Calu3 (cell line): ENCODE results near the gene PYCR2. TPM values are rescaled to one million over a fixed set of nuclear protein-coding genes. Genes with fewer than 3 reads are reported as not detected.

Source experiments
- BruUV-seq: library from RNA; stranded (reverse); fragments of 400-500 nt; replicated peaks from 2 replicates; lab custom pipeline; 2021; lab: Mats Ljungman, UMichigan
- CTCF ChIA-PET: fragments of 300-600 bp; sonication (Branson Sonifier 250); formaldehyde crosslinking; loops from one replicate; lab custom pipeline; 2022; ENCODE audit warnings: antibody characterized with exemption; lab: Charles Lee
- DNase-seq: peaks from one replicate; pipeline ENCODE4 v3.0.0; 2022
- H3K27ac Mint-ChIP-seq: one replicate; pipeline ENCODE4 v1.8.0; 2022; ENCODE audit warnings: mixed read lengths; ENCODE audit not compliant: unreplicated experiment
- H3K27me3 Mint-ChIP-seq: one replicate; pipeline ENCODE4 v1.8.0; 2022; ENCODE audit warnings: mixed read lengths; ENCODE audit not compliant: unreplicated experiment
- H3K36me3 Mint-ChIP-seq: one replicate; pipeline ENCODE4 v1.8.0; 2022; ENCODE audit warnings: mild to moderate bottlenecking, moderate library complexity, mixed read lengths; ENCODE audit not compliant: insufficient read depth, unreplicated experiment
- H3K4me1 Mint-ChIP-seq: one replicate; pipeline ENCODE4 v1.8.0; 2022; ENCODE audit warnings: mild to moderate bottlenecking, low read depth, mixed read lengths; ENCODE audit not compliant: unreplicated experiment
- H3K4me3 Mint-ChIP-seq: one replicate; pipeline ENCODE4 v1.8.0; 2022; ENCODE audit warnings: mild to moderate bottlenecking, low read depth, moderate library complexity, mixed read lengths; ENCODE audit not compliant: unreplicated experiment
- H3K9me3 Mint-ChIP-seq: one replicate; pipeline ENCODE4 v1.8.0; 2022; ENCODE audit warnings: low read depth, mixed read lengths; ENCODE audit not compliant: unreplicated experiment
- CTCF ChIP-seq: fragments of 200-600 bp; IDR thresholded peaks from one replicate; pipeline ENCODE4 v1.8.0; 2022; ENCODE audit warnings: antibody characterized with exemption; ENCODE audit not compliant: unreplicated experiment
- intact Hi-C: fragments of 100-400 bp; cut with micrococcal nuclease; formaldehyde crosslinking; loops from one replicate; pipeline ENCODE4 v1.10.0; 2022; ENCODE audit not compliant: unreplicated experiment
- total RNA-seq: library from RNA; stranded (reverse); gene quantifications from 2 replicates; pipeline ENCODE4 v1.2.3, GENCODE V29; 2022

Gene PYCR2
- total RNA-seq, 1 experiment from 2014 or later = 91.9 TPM

- no peaks in the 10 kb centered on the region for H3K27me3 Mint-ChIP-seq
- TSS peak; percentile 47 for BruUV-seq
- H3K27ac Mint-ChIP-seq = peak overlapping the region; percentile 85
- CTCF ChIA-PET = interaction anchor here (1.3 to 2.2 kb wide), 4 partner anchors 16 to 439 kb away, joined by 5 to 15 read pairs (median 6); partner anchors contain the start of gene PYCR2
- H3K4me1 Mint-ChIP-seq = peaks cover 60% of the 10 kb centered on the region
- no peaks in the 10 kb centered on the region for H3K9me3 Mint-ChIP-seq
- peak overlapping the region; percentile 67 for H3K4me3 Mint-ChIP-seq
- no peak for DNase-seq
- no peak for TF ChIP-seq CTCF
- intact Hi-C loops = no loop called here
- H3K36me3 Mint-ChIP-seq = peaks cover 80% of the 10 kb centered on the region
These were observed 43.4 kb downstream of the PYCR2 start for GRCh38 chr1:225880636-225881035.

- Mint-ChIP-seq H3K9me3 (no peaks in the 10 kb centered on the region), H3K4me1 (peaks cover 64% of the 10 kb centered on the region), H3K27me3 (no peaks in the 10 kb centered on the region), H3K4me3 (peak overlapping the region; percentile 67), H3K36me3 (peaks cover 85% of the 10 kb centered on the region), H3K27ac (peak overlapping the region; percentile 85)
- intact Hi-C loops = no loop called here
- CTCF ChIA-PET = interaction anchor here (0.8 to 2.2 kb wide), 5 partner anchors 17 to 439 kb away, joined by 3 to 15 read pairs (median 6); partner anchors contain the start of gene PYCR2
- no TSS peak for BruUV-seq
- no peak for DNase-seq
- TF ChIP-seq CTCF = no peak
These were observed 43.8 kb downstream of the PYCR2 start for GRCh38 chr1:225880222-225880588.

- H3K4me1 Mint-ChIP-seq = peaks cover 68% of the 10 kb centered on the region
These were observed 44.4 kb downstream of the PYCR2 start for GRCh38 chr1:225879521-225880221.

GRCh38 chr1:225878282-225878681 lies 45.8 kb downstream of the PYCR2 start:
- DNase-seq = no peak
- H3K4me1 Mint-ChIP-seq = peaks cover 65% of the 10 kb centered on the region
- H3K27ac Mint-ChIP-seq = peak overlapping the region; percentile 85
- no TSS peak for BruUV-seq
- H3K9me3 Mint-ChIP-seq = no peaks in the 10 kb centered on the region
- H3K4me3 Mint-ChIP-seq = peak overlapping the region; percentile 67
- no peak for TF ChIP-seq CTCF
- intact Hi-C loops = loop anchor here (10.0 kb wide), 1 partner anchor 187 kb away; the partner anchor contains the start of gene H3-3A
- peaks cover 94% of the 10 kb centered on the region for H3K36me3 Mint-ChIP-seq
- CTCF ChIA-PET = interaction anchor here (1.1 to 1.5 kb wide), 2 partner anchors 19 to 33 kb away, joined by 3 to 8 read pairs; no protein-coding TSS in a partner anchor
- no peaks in the 10 kb centered on the region for H3K27me3 Mint-ChIP-seq

More at GRCh38 chr1:225879521-225880221, 44.4 kb downstream of the PYCR2 start:
- peak; percentile 75 for DNase-seq
- intact Hi-C loops = loop anchor here (10.0 kb wide), 1 partner anchor 185 kb away; the partner anchor contains the start of gene H3-3A
- H3K27ac Mint-ChIP-seq = peak overlapping the region; percentile 85
- no peaks in the 10 kb centered on the region for H3K9me3 Mint-ChIP-seq
- H3K27me3 Mint-ChIP-seq = no peaks in the 10 kb centered on the region
- no TSS peak for BruUV-seq
- TF ChIP-seq CTCF = no peak
- peak overlapping the region; percentile 67 for H3K4me3 Mint-ChIP-seq
- peaks cover 90% of the 10 kb centered on the region for H3K36me3 Mint-ChIP-seq
- CTCF ChIA-PET = interaction anchor here (0.8 to 1.9 kb wide), 3 partner anchors 17 to 371 kb away, joined by 3 to 15 read pairs (median 6); partner anchors contain the start of gene PYCR2
